IgD-negative memory B cell (primary cell): ENCODE measurements around the gene REPS2. TPM values are rescaled to one million over a fixed set of nuclear protein-coding genes. Genes with fewer than 3 reads are reported as not detected.
"Not testable (repeated sequence)": the region's sequence is repeated elsewhere in the genome, so short reads cannot be mapped to it uniquely, and the experiment has no call there.

Experiments
- H3K27ac Mint-ChIP-seq, 3 donors: one replicate each; pipeline ENCODE4 v1.8.0; 2020 to 2022; ENCODE audit warnings: mild to moderate bottlenecking in 3 of 3, mixed read lengths in 3 of 3, moderate library complexity in 1 of 3
- H3K27me3 Mint-ChIP-seq: one replicate; pipeline ENCODE4 v1.8.0; 2021; ENCODE audit warnings: mixed read lengths
- H3K36me3 Mint-ChIP-seq: one replicate; pipeline ENCODE4 v1.8.0; 2020; ENCODE audit warnings: mild to moderate bottlenecking, mixed read lengths
- H3K4me1 Mint-ChIP-seq, 3 donors: one replicate each; pipeline ENCODE4 v1.8.0; 2020 to 2022; ENCODE audit warnings: mixed read lengths in 3 of 3, mild to moderate bottlenecking in 1 of 3
- H3K4me3 Mint-ChIP-seq, 4 donors: one replicate each; pipeline ENCODE4 v1.8.0; 2020 to 2022; ENCODE audit warnings: mild to moderate bottlenecking in 4 of 4, mixed read lengths in 4 of 4, moderate library complexity in 3 of 4
- H3K9me3 Mint-ChIP-seq, 3 donors: one replicate each; pipeline ENCODE4 v1.8.0; 2020 to 2021; ENCODE audit warnings: mixed read lengths in 3 of 3, mild to moderate bottlenecking in 1 of 3
- polyA plus RNA-seq: library from polyadenylated mRNA; unstranded; fragments of 300-500 nt; fragmentation: Illumina TruSeq; gene quantifications from one replicate; pipeline ENCODE4 v1.2.3, GENCODE V29; 2021

REPS2 gene
- polyA plus RNA-seq, 1 donor from 2014 or later, result 1.3 TPM

DNA sequence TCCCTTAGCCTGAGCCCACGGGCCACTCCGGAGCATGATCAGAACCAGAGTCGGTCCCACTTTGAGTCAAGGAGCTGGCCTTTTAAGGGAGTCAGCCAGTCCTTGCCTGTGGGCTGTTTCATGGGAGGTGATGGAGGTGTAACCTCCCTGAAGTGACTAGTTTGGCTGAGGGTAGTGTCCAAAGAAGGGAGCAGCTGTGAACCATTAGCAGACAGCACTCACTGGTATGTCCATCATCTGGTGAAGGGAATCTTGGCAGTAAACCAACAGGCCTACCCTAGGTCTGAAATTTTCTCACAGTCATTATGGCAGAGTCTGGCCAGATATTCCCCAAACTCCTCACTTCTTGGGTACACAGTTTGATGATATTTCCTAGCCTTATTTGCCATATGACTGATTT lies 12.3 kb upstream of the REPS2 start:
- Mint-ChIP-seq H3K4me3 (no peak overlapping the region), H3K27ac (no peak overlapping the region), H3K9me3 (peaks cover 3 to 11% (median 9%) of the 10 kb centered on the region in 3 donors), H3K4me1 (no peaks in the 10 kb centered on the region), H3K36me3 (peaks cover 3% of the 10 kb centered on the region), H3K27me3 (peaks cover 9% of the 10 kb centered on the region)

- Mint-ChIP-seq H3K27ac (peak overlapping the region in 1 of 3 donors; percentile 85), H3K4me3 (peak overlapping the region; percentile 82 to 94 (median 90)), H3K27me3 (peaks cover 4% of the 10 kb centered on the region), H3K9me3 (no peaks in the 10 kb centered on the region), H3K36me3 (peaks cover 1% of the 10 kb centered on the region), H3K4me1 (peaks cover 0 to 6% (median 5%) of the 10 kb centered on the region in 3 donors)
Measured at GRCh38 chrX:16946971-16947562, 609 bp downstream of the REPS2 start.

- Mint-ChIP-seq H3K36me3 (no peaks in the 10 kb centered on the region), H3K4me3 (no peak overlapping the region), H3K9me3 (no peaks in the 10 kb centered on the region), H3K27ac (no peak overlapping the region), H3K4me1 (peaks cover 0 to 6% (median 5%) of the 10 kb centered on the region in 3 donors), H3K27me3 (peaks cover 7% of the 10 kb centered on the region)
Measured at GRCh38 chrX:16950423-16950822, 4.0 kb downstream of the REPS2 start.

GRCh38 chrX:16953606-16954211 lies 7.3 kb downstream of the REPS2 start:
- Mint-ChIP-seq H3K4me3 (no peak overlapping the region), H3K27ac (peak overlapping the region in 1 of 3 donors; percentile 53), H3K4me1 (peaks cover 0 to 8% (median 3%) of the 10 kb centered on the region in 3 donors)

DNA sequence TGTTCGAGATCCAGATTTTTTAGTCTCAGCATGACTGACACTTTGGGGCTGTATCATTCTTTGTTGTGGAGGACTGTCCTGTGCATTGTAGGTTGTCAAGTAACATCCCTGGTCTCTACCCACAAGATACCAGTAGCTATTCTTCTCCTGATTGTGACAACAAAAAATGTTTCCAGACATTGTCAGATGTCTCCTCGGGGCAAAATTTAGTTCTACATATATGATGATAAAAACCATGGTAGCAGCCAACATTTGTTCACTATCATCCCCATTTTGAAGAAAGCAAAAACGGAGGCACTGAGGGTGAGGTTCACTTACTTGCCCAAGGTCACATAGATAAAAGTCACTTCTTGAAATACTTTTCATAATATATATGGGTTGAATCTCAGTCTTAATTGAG lies 11.3 kb downstream of the REPS2 start:
- H3K4me3 Mint-ChIP-seq, result no peak overlapping the region
- peaks cover 0 to 8% (median 3%) of the 10 kb centered on the region in 3 donors for H3K4me1 Mint-ChIP-seq
- H3K9me3 Mint-ChIP-seq, result no peaks in the 10 kb centered on the region
- no peak overlapping the region for H3K27ac Mint-ChIP-seq
- H3K36me3 Mint-ChIP-seq, result no peaks in the 10 kb centered on the region
- peaks cover 9% of the 10 kb centered on the region for H3K27me3 Mint-ChIP-seq

More at GRCh38 chrX:16953606-16954211, 7.3 kb downstream of the REPS2 start:
- Mint-ChIP-seq H3K9me3 (no peaks in the 10 kb centered on the region), H3K36me3 (no peaks in the 10 kb centered on the region), H3K27me3 (peaks cover 12% of the 10 kb centered on the region)

DNA sequence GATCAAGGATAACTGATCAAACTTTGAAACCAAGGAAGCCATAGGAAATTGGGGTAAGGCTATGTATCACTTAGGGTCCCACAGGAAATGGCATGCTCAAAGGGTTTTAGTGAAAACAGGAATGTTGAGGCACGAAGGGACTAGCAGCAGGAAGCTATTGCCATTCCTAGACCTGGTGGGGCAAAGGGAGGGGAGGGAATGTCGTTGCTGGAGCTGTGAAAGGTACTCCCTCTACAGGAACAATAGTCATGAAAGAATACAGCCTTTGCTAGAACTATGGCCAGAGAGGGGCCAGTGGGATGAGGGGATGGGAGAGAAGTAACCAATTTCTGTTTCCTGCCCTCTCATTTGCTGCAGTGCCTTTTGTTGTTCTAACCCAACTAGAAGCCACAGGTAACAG lies 11.9 kb downstream of the REPS2 start:
- Mint-ChIP-seq H3K4me1 (peaks cover 0 to 8% (median 3%) of the 10 kb centered on the region in 3 donors), H3K27me3 (peaks cover 9% of the 10 kb centered on the region), H3K36me3 (no peaks in the 10 kb centered on the region), H3K9me3 (no peaks in the 10 kb centered on the region), H3K4me3 (no peak overlapping the region), H3K27ac (no peak overlapping the region)

DNA sequence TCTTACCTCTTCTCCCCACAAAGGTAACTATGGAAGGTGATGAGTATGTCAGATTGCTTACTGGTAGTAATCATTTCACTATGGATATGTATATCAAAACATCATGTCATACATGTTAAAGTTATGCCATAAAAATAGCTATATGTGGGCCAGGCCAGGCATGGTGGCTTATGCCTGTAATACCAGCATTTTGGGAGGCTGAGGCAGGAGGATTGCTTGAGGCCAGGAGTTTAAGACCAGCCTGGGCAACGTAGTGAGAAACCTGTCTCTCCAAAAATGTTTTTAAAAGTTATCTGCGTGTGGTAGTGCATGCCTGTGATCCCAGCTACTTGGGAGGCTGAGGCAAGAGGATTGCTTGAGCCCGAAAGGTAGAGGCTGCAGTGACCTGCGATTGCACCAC lies 16.2 kb downstream of the REPS2 start:
- H3K4me1 Mint-ChIP-seq, H3K27me3 Mint-ChIP-seq, H3K4me3 Mint-ChIP-seq, H3K9me3 Mint-ChIP-seq, H3K36me3 Mint-ChIP-seq, H3K27ac Mint-ChIP-seq: not testable (repeated sequence)

DNA sequence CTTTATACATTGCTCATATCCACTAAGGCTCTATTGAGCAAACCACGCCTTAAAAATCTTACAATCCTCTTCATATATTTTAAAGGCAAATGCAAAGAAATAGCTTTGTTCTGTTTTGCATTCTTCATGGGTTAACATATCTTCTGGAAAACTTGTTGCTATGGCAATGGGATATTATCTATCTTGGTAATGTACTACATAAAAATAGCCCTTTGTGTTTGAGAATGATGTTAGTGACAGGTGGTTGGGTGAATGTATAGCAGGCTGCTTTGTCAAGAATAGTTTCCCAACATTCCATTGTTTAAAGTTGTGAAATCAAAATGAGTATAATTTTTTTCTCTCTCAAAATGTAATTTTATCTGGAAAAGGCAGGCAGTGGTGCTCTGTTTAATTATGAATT lies 16.8 kb downstream of the REPS2 start:
- Mint-ChIP-seq H3K4me1 (no peaks in the 10 kb centered on the region), H3K9me3 (no peaks in the 10 kb centered on the region), H3K27ac (no peak overlapping the region), H3K36me3 (no peaks in the 10 kb centered on the region), H3K27me3 (peaks cover 1% of the 10 kb centered on the region), H3K4me3 (no peak overlapping the region)

DNA sequence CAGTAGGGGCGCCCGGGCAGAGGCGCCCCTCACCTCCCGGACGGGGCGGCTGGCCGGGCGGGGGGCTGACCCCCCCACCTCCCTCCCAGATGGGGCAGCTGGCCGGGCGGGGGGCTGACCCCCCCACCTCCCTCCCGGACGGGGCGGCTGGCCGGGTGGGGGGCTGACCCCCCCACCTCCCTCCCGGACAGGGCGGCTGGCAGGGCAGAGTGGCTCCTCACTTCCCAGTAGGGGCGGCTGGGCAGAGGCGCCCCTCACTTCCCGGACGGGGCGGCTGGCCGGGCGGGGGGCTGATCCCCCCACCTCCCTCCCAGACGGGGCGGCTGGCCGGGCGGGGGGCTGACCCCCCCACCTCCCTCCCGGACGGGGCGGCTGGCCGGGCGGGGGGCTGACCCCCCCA lies 18.5 kb downstream of the REPS2 start:
- not testable (repeated sequence) for H3K9me3 Mint-ChIP-seq, H3K27me3 Mint-ChIP-seq, H3K27ac Mint-ChIP-seq, H3K4me3 Mint-ChIP-seq, H3K36me3 Mint-ChIP-seq, H3K4me1 Mint-ChIP-seq

DNA sequence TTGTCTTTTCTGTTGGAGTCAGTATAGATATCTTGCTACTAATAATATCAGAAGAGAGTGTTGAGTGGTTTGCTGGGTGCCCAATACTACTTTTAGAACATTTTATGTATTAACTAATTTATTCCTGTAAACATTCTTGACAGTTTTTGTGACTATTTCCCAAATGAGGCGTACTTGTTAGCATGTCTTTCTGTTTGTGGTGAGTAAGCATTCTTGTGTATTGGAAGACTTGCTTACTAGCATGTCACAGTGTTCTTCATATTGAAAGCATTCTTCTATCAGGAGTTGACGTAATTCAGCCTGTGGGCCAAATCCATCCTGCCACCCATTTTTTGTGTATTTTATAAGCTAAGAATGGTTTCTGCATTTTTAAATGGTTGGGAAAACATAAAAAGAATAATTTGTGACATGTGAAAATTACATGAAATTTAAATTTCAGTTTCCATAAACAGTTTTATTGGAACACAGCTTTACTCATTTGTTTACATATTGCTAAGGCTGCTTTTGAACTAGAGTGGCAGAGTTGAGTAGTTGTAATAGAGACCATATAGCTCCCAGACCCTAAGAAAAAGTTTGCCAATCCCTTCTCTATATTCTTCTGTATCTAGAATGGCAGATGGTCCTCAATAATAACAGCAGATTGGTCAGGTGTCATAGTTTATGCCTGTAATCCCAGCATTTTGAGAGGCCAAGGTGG lies 20.4 kb downstream of the REPS2 start:
- H3K4me3 Mint-ChIP-seq, result no peak overlapping the region
- no peaks in the 10 kb centered on the region for H3K9me3 Mint-ChIP-seq
- no peaks in the 10 kb centered on the region for H3K36me3 Mint-ChIP-seq
- H3K27me3 Mint-ChIP-seq, result no peaks in the 10 kb centered on the region
- H3K4me1 Mint-ChIP-seq, result peaks cover 2 to 7% (median 3%) of the 10 kb centered on the region in 3 donors
- no peak overlapping the region for H3K27ac Mint-ChIP-seq

- H3K4me1 Mint-ChIP-seq, H3K9me3 Mint-ChIP-seq, H3K36me3 Mint-ChIP-seq, H3K4me3 Mint-ChIP-seq, H3K27ac Mint-ChIP-seq, H3K27me3 Mint-ChIP-seq: not testable (repeated sequence)
Measured at GRCh38 chrX:16968753-16969152, 22.3 kb downstream of the REPS2 start.

GRCh38 chrX:16970977-16971376 lies 24.5 kb downstream of the REPS2 start:
- H3K4me3 Mint-ChIP-seq, result no peak overlapping the region
- H3K9me3 Mint-ChIP-seq, result no peaks in the 10 kb centered on the region
- peaks cover 3% of the 10 kb centered on the region for H3K36me3 Mint-ChIP-seq
- peaks cover 5% of the 10 kb centered on the region for H3K27me3 Mint-ChIP-seq
- H3K27ac Mint-ChIP-seq, result no peak overlapping the region
- peaks cover 2 to 13% (median 3%) of the 10 kb centered on the region in 3 donors for H3K4me1 Mint-ChIP-seq

GRCh38 chrX:16971694-16972093 lies 25.2 kb downstream of the REPS2 start:
- H3K27ac Mint-ChIP-seq, result no peak overlapping the region
- peaks cover 5% of the 10 kb centered on the region for H3K27me3 Mint-ChIP-seq
- no peak overlapping the region for H3K4me3 Mint-ChIP-seq
- no peaks in the 10 kb centered on the region for H3K9me3 Mint-ChIP-seq
- peaks cover 3% of the 10 kb centered on the region for H3K36me3 Mint-ChIP-seq
- H3K4me1 Mint-ChIP-seq, result peaks cover 2 to 13% (median 3%) of the 10 kb centered on the region in 3 donors

- H3K9me3 Mint-ChIP-seq, result no peaks in the 10 kb centered on the region
- H3K4me3 Mint-ChIP-seq, result no peak overlapping the region
- no peak overlapping the region for H3K27ac Mint-ChIP-seq
- H3K27me3 Mint-ChIP-seq, result peaks cover 6% of the 10 kb centered on the region
- peaks cover 3% of the 10 kb centered on the region for H3K36me3 Mint-ChIP-seq
- peaks cover 2 to 13% (median 3%) of the 10 kb centered on the region in 3 donors for H3K4me1 Mint-ChIP-seq
Measured at GRCh38 chrX:16975233-16975632, 28.8 kb downstream of the REPS2 start.

GRCh38 chrX:16977771-16978170 lies 31.3 kb downstream of the REPS2 start:
- Mint-ChIP-seq H3K27me3 (peaks cover 5% of the 10 kb centered on the region), H3K4me3 (no peak overlapping the region), H3K9me3 (peaks cover 0 to 7% (median 2%) of the 10 kb centered on the region in 3 donors), H3K4me1 (peaks cover 0 to 6% (median 0%) of the 10 kb centered on the region in 3 donors), H3K36me3 (peaks cover 3% of the 10 kb centered on the region), H3K27ac (peak overlapping the region in 1 of 3 donors; percentile 39)
